ENCODE measurements around the gene STK39. TPM values are rescaled to one million over a fixed set of nuclear protein-coding genes. Genes with fewer than 3 reads are reported as not detected.

STK39 gene
- total and polyA plus RNA-seq, 9 of the 15 experiments (the other 6 are each of a cell fraction or from before 2014, with no cell fraction given), result 0.19 to 0.76 (median 0.51) TPM

DNA sequence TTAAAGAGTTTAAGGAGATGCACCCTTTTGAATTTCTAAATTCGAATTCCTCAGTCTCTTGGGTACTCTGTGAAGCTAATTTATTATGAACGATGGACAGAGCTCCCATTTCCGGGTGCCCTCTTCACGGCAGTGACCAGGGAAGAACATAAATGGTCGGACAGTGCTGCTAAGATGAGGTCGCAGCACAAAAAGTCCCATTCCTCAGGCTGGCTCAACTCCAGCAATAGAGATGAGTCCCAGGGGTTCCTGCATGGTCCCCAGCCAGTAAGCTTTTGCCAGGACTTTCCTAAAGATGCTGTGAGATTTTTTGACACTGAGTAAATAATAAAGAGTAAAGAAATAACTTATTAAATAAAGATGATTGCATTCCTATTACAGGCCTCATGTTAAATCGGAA, 43.0 kb upstream of the STK39 start:
- Histone ChIP-seq H3K9me3 (replicated peaks; ENCODE audit: control insufficient read depth, insufficient read depth, low read depth, low read length) (no peaks in the 10 kb centered on the region), H3K9ac (ENCODE audit: insufficient read depth in 1 of 2, low read depth in 2 of 2, low read length in 2 of 2) (no peak overlapping the region), H3K9me1 (ENCODE audit: control insufficient read depth, insufficient read depth, low read length) (no peaks in the 10 kb centered on the region), H3K79me2 (ENCODE audit: control insufficient read depth, insufficient read depth, low read length) (no peaks in the 10 kb centered on the region), H3K27me3 (ENCODE audit: control insufficient read depth in 2 of 2, insufficient read depth in 2 of 2, low read length in 2 of 2) (peaks cover 0 to 11% of the 10 kb centered on the region in 2 experiments; a peak in 2 of 5 replicates), H3K36me3 (ENCODE audit: control insufficient read depth, insufficient read depth, low read length) (no peaks in the 10 kb centered on the region), H3K27ac (ENCODE audit: extremely low read depth, low read depth, low read length) (no peak overlapping the region), H3K4me3 (no peak overlapping the region), H4K20me1 (replicated peaks; ENCODE audit: control insufficient read depth, insufficient read depth, low read length) (no peaks in the 10 kb centered on the region), H3K4me2 (ENCODE audit: insufficient read depth, low read length) (no peak overlapping the region), H2AFZ (ENCODE audit: low read depth, low read length) (no peak overlapping the region), H3K4me1 (replicated peaks in 1 of 2; ENCODE audit: control insufficient read depth in 2 of 2, insufficient read depth in 2 of 2, low read length in 2 of 2) (no peaks in the 10 kb centered on the region)
- CTCF ChIA-PET (ENCODE audit: low intra/inter-chr PET ratio), result no interaction called here
- no TSS peak for BruUV-seq (replicated peaks)
- no peak; the same call in 2 of the 3 replicates for ATAC-seq
- DNase-seq (ENCODE audit: extremely low read depth in 1 of 4, low spot score in 3 of 4), result no peak
- in situ Hi-C loops (cut with MboI), result no loop called here
- POLR2A ChIA-PET, result interaction anchor here (0.8 kb wide), 1 partner anchor 9 kb away, joined by 4 read pairs; no protein-coding TSS in a partner anchor
- no peak for FAIRE-seq
- WGBS (ENCODE audit: insufficient coverage, low coverage, missing lambda C conversion rate), result 2% methylated on average over 7 of the region's 7 CpGs
- intact Hi-C loops (cut with micrococcal nuclease), result no loop called here
- TF ChIP-seq ELF1 (tag; IDR thresholded peaks at IDR 0.05) (no peak), ZNF282 (CRISPR knock-in tag; IDR thresholded peaks at IDR 0.05) (no peak), TSC22D4 (tag; IDR thresholded peaks at IDR 0.05) (no peak), MTA2 (IDR thresholded peaks at IDR 0.05; ENCODE audit: low read depth) (no peak)

DNA sequence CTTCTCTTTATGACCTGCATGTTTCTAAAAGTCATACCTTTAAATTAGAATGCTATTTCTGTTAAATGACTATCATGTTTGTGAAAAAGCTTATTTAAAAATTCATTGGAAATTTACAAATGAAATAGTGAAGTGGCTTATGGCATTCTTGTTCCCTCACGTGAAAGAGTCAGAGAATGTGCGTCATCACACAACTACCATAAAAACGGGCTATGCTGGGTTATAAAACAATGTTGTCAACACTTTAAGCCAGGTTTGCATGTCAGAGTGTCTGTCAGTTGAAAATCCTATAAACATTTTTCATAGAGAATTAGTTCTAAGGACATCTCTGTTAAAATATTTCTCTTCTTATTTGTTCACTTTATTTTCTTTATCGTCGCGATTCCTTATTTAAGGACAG, 42.5 kb upstream of the STK39 start:
- Histone ChIP-seq H3K9ac (ENCODE audit: insufficient read depth in 1 of 2, low read depth in 2 of 2, low read length in 2 of 2) (no peak overlapping the region), H3K4me2 (ENCODE audit: insufficient read depth, low read length) (no peak overlapping the region), H3K27me3 (ENCODE audit: control insufficient read depth in 2 of 2, insufficient read depth in 2 of 2, low read length in 2 of 2) (peaks cover 0 to 11% of the 10 kb centered on the region in 2 experiments; a peak in 2 of 5 replicates), H3K9me3 (replicated peaks; ENCODE audit: control insufficient read depth, insufficient read depth, low read depth, low read length) (no peaks in the 10 kb centered on the region), H2AFZ (ENCODE audit: low read depth, low read length) (no peak overlapping the region), H3K4me1 (replicated peaks in 1 of 2; ENCODE audit: control insufficient read depth in 2 of 2, insufficient read depth in 2 of 2, low read length in 2 of 2) (no peaks in the 10 kb centered on the region; a peak in 1 of 5 replicates), H3K79me2 (ENCODE audit: control insufficient read depth, insufficient read depth, low read length) (no peaks in the 10 kb centered on the region), H3K27ac (ENCODE audit: extremely low read depth, low read depth, low read length) (no peak overlapping the region), H4K20me1 (replicated peaks; ENCODE audit: control insufficient read depth, insufficient read depth, low read length) (no peaks in the 10 kb centered on the region), H3K9me1 (ENCODE audit: control insufficient read depth, insufficient read depth, low read length) (no peaks in the 10 kb centered on the region), H3K36me3 (ENCODE audit: control insufficient read depth, insufficient read depth, low read length) (no peaks in the 10 kb centered on the region), H3K4me3 (no peak overlapping the region)
- ATAC-seq, result no peak
- no peak for FAIRE-seq
- BruUV-seq (replicated peaks), result no TSS peak
- intact Hi-C loops (cut with micrococcal nuclease), result no loop called here
- 0% methylated on average over 6 of the region's 6 CpGs for WGBS (ENCODE audit: insufficient coverage, low coverage, missing lambda C conversion rate)
- ChIA-PET CTCF (ENCODE audit: low intra/inter-chr PET ratio) (no interaction called here), POLR2A (interaction anchor here (0.8 kb wide), 1 partner anchor 9 kb away, joined by 4 read pairs; no protein-coding TSS in a partner anchor)
- no peak for DNase-seq (ENCODE audit: extremely low read depth in 1 of 4, low spot score in 3 of 4)
- in situ Hi-C loops (cut with MboI), result no loop called here
- TF ChIP-seq ZNF551 (CRISPR knock-in tag; IDR thresholded peaks at IDR 0.05) (no peak), ZBTB1 (CRISPR knock-in tag; IDR thresholded peaks at IDR 0.05; ENCODE audit: borderline replicate concordance, low read depth) (no peak), TAF7 (tag; IDR thresholded peaks at IDR 0.05) (no peak), PHB (CRISPR knock-in tag; IDR thresholded peaks at IDR 0.05) (no peak), RBM22 (IDR thresholded peaks at IDR 0.05; ENCODE audit: low read depth, low read length, poor library complexity, severe bottlenecking) (no peak), CBX2 (IDR thresholded peaks at IDR 0.05; ENCODE audit: insufficient read depth, low read length, poor library complexity, severe bottlenecking) (no peak), ZSCAN32 (CRISPR knock-in tag; IDR thresholded peaks at IDR 0.05) (no peak), POLR3G (IDR thresholded peaks at IDR 0.05; ENCODE audit: extremely low read depth, insufficient read length, insufficient replicate concordance) (no peak)
- TF ChIP-seq, protein P1, sequence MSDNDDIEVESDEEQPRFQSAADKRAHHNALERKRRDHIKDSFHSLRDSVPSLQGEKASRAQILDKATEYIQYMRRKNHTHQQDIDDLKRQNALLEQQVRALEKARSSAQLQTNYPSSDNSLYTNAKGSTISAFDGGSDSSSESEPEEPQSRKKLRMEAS (CRISPR knock-in tag; IDR thresholded peaks at IDR 0.05), result no peak
- TF ChIP-seq, protein P2, sequence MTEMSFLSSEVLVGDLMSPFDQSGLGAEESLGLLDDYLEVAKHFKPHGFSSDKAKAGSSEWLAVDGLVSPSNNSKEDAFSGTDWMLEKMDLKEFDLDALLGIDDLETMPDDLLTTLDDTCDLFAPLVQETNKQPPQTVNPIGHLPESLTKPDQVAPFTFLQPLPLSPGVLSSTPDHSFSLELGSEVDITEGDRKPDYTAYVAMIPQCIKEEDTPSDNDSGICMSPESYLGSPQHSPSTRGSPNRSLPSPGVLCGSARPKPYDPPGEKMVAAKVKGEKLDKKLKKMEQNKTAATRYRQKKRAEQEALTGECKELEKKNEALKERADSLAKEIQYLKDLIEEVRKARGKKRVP (CRISPR knock-in tag; IDR thresholded peaks at IDR 0.05), result no peak
- TF ChIP-seq, protein P3, sequence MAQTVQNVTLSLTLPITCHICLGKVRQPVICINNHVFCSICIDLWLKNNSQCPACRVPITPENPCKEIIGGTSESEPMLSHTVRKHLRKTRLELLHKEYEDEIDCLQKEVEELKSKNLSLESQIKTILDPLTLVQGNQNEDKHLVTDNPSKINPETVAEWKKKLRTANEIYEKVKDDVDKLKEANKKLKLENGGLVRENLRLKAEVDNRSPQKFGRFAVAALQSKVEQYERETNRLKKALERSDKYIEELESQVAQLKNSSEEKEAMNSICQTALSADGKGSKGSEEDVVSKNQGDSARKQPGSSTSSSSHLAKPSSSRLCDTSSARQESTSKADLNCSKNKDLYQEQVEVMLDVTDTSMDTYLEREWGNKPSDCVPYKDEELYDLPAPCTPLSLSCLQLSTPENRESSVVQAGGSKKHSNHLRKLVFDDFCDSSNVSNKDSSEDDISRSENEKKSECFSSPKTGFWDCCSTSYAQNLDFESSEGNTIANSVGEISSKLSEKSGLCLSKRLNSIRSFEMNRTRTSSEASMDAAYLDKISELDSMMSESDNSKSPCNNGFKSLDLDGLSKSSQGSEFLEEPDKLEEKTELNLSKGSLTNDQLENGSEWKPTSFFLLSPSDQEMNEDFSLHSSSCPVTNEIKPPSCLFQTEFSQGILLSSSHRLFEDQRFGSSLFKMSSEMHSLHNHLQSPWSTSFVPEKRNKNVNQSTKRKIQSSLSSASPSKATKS (CRISPR knock-in tag; IDR thresholded peaks at IDR 0.05), result no peak

Data from K562 (cell line).